ENCODE data around the gene SPIRE2.

The SPIRE2 gene

DNA sequence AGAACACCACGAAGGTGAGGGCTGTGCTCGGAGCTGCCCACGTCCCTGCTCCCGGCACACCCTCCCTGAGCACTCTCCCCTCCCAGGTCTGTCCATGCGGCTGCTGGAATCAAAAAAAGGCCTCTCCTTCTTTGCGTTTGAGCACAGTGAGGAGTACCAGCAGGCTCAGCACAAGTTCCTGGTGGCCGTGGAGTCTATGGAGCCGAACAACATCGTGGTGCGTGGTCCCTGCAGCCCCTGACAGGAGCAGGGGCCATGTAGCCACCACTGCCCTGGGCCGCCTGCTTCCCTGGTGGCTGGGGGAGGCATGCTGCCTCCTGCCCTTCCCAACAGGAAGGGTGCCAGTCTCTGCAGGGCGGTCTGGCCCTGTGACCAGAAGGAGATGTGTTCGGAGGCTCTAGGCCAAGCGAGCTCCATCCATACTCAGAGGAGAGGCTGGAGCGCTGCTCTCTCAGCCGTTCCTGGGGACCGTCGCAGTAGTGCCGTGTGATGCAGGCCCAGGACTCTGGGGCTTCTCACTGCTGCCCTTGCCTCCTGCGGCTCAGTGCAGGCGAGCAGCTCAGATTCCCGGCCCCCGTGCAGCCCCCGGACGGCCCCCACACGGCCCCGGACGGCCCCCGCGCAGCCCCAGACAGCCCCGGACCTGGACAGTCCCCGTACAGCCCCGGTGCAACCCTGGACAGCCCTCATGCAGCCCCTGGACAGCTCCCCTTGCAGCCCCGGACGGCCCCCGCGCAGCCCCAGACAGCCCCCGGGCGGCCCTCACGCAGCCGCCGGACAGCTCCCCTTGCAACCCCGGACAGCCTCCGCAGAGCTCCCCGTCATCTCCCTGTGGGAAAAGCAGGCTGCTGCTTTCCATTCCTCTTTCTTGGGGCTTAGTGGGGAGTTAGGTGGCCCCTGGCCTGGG, 65.6 kb downstream of the SPIRE2 start:
- DNase-seq (ENCODE audit: low read depth, low spot score), result no peak

DNA sequence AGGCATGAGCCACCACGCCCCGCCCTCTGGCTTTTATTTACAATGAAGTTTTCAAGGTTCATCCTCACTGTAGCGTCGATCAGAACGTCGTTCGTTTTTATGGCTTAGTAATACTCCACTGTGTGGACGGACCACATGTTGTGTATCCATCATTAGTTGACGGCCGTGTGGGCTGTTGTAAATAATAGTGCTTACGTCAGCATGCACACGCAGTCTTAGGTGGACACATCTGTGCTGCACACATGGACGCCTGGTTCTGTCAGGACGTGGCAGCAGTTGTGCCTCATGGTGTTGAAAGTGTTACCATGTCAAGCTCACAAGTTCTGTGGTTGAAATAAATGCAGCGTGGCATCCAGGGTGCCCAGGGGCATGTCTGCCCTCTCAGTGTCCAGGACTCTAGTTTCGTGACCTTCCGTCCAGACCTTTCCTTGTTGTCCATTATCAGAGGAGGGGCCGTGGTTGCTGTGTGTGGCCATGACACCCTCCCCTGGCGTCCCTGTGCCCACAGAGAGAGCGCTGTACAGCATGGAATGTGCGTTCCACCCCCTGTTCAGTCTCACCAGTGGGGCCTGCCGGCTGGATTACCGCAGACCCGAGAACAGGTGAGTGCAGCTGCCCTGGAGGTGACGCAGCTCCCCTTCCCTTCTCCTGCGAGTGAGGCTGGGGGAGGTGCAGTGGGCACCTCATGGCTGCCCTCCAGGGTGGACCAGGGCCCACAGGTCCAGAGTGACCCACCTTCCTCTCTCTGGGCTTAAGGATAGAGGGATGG, 67.4 kb downstream of the SPIRE2 start:
- no peak for DNase-seq (ENCODE audit: low read depth, low spot score)

DNA sequence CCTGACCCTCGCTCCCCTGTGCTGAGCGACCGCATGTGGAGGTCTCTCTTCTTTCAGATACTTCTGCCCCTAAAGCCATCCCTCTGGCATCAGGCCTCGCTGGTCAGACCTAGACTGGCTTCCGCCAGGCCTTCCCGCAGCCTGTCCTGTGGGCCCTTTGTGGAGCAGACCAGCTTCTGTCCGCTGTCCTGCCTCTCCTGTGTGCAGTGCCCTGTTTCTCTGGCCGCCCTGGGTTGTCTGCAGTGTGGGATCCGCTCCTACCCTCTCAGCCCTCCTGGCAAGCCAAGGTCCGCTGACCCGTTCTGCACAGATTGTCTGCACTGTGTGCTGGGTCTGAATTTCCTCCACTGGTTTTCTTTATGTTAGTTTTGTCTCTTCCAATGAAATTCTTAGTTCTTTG, 68.9 kb downstream of the SPIRE2 start:
- no peak for DNase-seq (ENCODE audit: low read depth, low spot score)

- DNase-seq (ENCODE audit: low read depth, low spot score), result no peak
These were observed 70.1 kb downstream of the SPIRE2 start for GRCh38 chr16:89898201-89898967.

DNA sequence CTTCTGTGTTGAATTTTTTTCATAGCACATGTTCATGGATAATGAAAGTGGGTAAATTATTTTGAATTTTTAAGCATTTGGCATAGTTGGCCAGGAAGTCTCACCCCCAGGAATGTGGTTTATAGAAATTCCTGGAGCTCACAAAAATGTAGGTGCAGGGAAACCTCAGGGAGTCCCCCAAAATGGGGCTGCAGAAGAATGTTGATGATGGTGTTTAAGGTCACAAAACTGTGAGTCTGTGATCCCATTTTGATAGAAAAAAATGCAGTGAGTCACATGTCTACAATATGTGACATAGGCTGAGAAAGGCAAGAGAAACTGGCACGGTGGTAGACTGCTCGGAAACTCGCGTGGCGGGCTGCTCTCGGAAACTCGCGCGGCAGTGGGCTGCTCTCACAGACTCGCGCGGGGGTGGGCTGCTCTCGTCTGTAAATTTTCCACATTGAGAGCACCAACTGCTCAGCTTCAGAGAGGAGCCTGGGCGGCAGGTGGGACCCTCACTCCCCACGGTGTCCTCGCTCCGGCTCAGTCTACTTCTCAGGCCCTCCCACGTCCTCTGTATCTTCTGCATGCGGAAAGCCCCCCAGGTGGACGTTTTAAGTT, 71.7 kb downstream of the SPIRE2 start:
- no peak for DNase-seq (ENCODE audit: low read depth, low spot score)

DNA sequence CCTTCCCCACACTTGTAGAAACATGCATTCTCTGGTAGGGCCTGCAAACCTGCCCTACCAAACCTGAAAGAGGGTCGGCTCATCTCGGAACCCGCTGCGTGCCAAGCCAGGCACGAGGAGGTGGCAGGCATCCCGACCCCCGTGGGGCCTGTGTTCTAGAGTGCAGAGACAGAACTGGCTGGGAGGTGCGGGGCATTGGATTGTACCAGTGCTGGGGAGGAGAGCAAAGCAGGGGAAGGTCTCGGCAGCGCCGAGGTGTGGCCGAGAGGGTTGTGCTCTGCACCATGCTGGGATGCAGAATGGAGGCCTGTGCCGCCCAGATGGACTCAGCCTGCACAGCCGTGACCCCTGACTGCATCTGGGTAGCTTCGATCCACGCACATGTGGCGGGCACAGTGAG, 72.6 kb downstream of the SPIRE2 start:
- DNase-seq (ENCODE audit: low read depth, low spot score), result no peak

DNA sequence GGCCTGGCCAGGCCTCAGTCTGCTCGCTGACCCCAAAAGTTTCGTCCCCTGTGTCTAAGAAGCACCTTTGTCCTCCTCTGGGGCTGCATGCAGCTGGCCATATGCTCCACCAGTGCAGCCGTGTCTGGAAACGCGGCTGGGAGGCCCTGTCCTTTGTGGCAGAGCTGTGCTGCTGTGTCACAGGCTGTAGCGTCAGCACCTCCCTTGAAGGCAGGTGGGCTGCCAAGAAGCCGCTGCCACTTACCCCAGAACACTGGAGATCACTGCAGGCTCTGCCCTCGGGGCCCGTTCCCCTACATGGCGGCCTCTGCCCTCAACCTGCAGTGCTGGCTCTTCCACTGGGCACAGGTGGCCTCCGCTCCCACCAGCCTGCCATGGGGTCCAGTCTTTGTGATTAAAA, 74.7 kb downstream of the SPIRE2 start:
- DNase-seq (ENCODE audit: low read depth, low spot score), result no peak

- DNase-seq (ENCODE audit: low read depth, low spot score), result no peak
These were observed 75.7 kb downstream of the SPIRE2 start for GRCh38 chr16:89903908-89904515.

DNA sequence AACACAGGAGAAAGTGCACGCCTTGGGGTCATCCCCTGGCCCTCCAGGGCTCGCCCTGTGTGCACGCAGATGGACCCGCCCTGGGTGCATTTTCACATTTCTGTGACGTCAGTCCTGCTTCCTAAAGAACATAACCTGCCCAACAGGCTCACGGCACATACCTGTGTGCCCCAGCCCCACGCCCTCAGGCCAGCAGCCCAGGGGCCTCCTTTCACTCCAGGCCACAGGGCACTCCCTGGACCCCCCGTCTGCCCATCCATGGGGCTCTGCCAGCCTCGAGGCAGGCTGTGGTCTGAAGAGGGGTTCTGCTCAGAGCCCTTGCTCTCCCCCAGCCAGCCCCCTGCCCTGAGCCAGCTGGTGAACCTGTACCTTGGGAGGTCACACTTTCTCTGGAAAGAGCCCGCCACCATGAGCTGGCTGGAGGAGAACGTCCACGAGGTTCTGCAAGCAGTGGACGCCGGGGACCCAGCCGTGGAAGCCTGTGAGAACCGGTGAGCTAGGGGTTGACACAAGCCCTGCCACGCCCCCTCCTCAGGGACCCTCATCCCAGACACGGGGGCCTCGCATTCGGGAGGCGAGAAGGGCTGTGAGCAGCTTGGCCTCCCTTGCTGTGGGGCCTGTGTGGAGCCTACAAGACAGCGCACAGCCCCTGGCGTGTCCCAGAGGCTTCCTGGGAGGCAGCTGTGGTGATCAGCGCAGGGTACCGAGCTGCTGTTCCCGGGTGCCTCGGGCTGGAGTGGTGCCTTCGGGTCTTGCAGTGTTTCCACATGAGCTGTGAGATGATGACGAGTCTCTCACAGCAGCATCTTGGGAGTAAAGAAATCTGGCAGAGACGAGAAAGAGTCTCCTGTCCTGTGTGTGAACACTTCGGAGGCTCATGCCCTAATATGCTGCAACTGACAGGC, 76.6 kb downstream of the SPIRE2 start:
- DNase-seq (ENCODE audit: low read depth, low spot score), result no peak

DNA sequence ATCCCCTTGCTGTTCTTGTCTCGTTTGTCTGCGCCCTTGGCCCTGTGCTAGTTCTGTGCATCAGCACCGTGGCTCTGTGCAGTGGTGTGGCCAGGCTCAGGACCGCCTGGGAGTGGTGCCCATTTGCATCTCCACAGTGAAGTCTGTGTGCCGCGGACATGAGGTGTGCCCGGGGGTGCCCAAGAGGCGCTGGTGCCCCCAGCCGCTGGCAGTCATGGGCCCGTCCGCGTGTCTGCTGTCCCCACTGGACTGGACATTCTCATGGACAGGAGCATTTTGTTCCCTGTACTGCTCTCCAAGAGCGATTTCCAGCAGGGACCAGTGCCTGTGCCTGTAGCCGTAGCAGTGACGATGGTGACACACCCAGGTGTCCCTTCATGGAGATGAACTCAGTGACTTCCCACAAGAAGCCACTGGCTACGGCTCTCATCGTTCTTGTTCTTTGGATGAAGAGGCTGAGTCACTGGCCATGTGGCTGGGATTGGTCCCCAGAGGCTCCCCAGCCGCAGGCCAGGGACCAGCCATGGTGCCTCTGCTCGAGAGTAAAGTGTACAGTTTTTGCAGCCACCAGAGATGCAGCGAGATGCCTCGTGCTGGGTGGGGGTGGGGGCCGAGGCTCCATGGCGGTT, 77.3 kb downstream of the SPIRE2 start:
- no peak for DNase-seq (ENCODE audit: low read depth, low spot score)

DNA sequence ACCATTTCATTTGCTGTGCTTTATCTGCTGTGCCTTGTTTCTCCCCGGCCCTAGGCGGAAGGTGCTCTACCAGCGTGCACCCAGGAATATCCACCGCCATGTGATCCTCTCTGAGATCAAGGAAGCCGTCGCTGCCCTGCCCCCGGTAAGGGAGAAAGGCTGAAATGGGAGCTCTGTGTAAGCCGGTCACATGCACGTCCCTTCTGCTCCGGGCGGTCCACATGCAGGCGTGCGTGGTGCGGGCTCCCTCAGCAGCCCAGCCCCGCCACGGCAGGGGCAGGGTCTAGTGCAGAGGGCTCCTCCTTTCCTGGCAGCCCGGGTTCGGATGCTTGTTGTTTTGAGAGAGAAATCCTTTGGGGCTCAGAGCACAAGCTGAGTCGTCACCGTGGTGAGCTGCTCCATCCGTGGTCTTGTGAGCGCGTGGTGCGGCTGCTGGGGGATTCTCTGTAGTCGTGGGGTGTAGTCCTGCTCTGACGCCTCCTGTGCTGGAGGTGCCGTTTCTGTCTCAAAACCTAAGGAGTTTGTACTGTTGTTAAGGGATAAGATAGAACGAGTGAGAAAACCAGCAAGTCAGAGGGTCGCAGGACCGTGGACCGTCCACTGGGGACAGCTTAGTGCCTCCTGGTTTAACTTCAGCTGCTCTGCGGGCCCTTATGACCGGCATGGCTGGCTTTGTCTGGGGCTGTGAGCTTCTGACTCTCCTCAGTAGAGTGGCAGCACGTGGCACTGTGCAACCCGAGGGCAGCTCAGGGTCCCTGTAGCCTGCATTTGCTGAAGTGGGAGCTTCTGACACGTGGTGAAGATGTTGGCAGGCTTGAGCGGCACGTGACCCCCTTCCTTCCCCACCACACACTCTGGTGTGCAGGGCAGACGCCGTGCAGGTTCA, 78.1 kb downstream of the SPIRE2 start:
- DNase-seq (ENCODE audit: low read depth, low spot score), result no peak

DNA sequence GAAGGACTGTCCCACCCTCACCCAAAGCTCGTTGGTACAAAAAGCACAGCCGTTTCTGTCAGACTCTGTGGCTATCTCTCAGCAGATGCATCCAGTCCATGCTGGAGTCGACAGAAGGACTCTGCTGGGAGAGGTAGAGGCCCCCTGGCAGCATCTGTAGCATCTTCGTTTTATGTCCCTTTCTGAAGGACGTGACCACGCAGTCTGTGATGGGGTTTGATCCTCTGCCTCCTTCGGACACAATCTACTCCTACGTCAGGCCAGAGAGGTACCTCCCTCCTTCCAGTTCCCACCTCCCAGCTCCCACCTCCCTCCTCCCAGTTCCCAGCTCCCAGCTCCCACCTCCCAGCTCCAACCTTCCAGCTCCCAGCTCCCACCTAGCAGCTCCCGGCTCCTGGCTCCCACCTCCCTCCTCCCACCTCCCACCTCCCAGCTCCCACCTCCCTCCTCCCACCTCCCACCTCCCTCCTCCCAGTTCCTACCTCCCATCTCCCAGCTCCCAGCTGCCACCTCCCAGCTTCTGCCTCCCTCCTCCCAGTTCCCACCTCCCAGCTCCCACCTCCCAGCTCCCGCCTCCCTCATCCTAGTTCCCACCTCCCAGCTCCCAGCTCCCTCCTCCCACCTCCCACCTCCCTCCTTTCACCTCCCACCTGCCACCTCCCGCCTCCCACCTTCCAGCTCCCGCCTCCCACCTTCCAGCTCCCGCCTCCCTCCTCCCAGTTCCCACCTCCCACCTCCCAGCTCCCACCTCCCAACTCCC, 79.0 kb downstream of the SPIRE2 start:
- DNase-seq (ENCODE audit: low read depth, low spot score), result no peak

GRCh38 chr16:89908236-89908635, 80.0 kb downstream of the SPIRE2 start:
- no peak for DNase-seq (ENCODE audit: low read depth, low spot score)

DNA sequence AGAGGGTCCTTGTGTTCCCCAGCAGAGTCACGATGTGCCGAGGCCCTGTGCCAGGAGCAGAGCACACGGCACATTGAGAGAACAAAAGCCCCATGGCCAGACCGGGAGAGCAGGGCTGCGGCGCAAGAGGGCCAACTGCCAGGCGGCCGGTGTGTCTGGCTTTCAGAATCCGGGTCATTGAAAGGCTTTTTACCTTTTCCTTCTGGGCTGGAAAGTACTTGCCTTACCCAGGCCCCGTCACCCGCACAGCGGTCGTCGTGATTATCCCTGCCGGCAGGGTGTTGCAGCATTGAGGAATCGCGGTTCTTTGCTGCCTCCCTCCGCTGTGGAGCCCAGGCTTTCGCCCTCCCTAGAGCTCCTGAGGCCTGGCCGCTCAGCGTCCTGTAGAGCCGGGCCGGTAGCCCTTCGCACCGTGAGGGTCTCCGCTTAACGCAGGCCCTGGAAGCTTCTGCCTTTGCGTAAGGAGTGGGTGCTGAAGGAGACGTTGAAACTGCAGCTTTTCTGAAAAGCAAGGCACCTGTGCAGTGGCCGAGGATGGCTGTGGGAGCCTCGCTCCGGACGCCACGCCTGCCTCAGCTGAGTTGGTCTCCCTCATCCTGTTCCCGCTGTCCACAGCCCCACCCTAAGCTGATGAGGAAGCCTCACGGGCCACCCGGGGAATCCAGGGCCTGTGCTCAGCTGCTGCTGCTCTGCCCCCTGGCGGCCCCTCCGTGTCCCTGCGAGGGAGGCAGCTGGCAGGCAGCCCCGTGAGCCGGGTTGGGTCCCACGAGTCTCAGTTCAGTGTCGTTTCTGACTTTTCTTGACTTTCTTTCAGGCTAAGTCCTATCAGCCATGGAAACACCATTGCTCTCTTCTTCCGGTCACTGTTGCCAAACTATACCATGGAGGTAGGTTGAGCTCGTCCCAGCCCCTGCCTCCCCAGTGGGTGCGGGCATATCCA, 81.8 kb downstream of the SPIRE2 start:
- DNase-seq (ENCODE audit: low read depth, low spot score), result peak; percentile 36

- no peak for DNase-seq (ENCODE audit: low read depth, low spot score)
These were observed 82.6 kb downstream of the SPIRE2 start for GRCh38 chr16:89910717-89911354.

GRCh38 chr16:89911375-89911774, 83.1 kb downstream of the SPIRE2 start:
- DNase-seq (ENCODE audit: low read depth, low spot score), result no peak

Data from activated CD4-positive, CD25-positive, alpha-beta regulatory T cell treated with anti-CD3 and anti-CD28 coated beads, Interleukin-2, amount 50 U/mL, for 16 hours (primary cell).